Bronchial epithelial cell (primary cell): ENCODE results near the gene PPARG. TPM values are rescaled to one million over a fixed set of nuclear protein-coding genes. Genes with fewer than 3 reads are reported as not detected.
"Not testable (repeated sequence)": the region's sequence is repeated elsewhere in the genome, so short reads cannot be mapped to it uniquely, and the experiment has no call there.

Experiments
- DNase-seq: peaks from one replicate; pipeline ENCODE4 v3.0.0-alpha.2; 2010; ENCODE audit warnings: low read depth
- FAIRE-seq: peaks from 2 replicates; lab custom pipeline; 2011; peaks lifted over from hg19 to GRCh38; lab: Jason Lieb, UNC
- H3K27me3 ChIP-seq: 2 replicates; pipeline ENCODE4 v1.5.1; 2011; ENCODE audit warnings: low read length; ENCODE audit not compliant: control insufficient read depth, insufficient read depth
- H3K36me3 ChIP-seq: 2 replicates; pipeline ENCODE4 v1.5.1; 2011; ENCODE audit warnings: low read length; ENCODE audit not compliant: control insufficient read depth, insufficient read depth
- H3K4me3 ChIP-seq: 2 replicates; pipeline ENCODE4 v1.5.1; 2011; ENCODE audit warnings: mild to moderate bottlenecking, low read depth, low read length, control low read depth
- CTCF ChIP-seq: IDR thresholded peaks from 2 replicates; pipeline ENCODE4 v1.5.1; 2011; ENCODE audit warnings: mild to moderate bottlenecking, moderate library complexity, low read length, control low read depth, inconsistent platforms; ENCODE audit not compliant: insufficient read depth, severe bottlenecking
- total RNA-seq: library from RNA; depleted of rRNA; stranded (reverse); fragments of >200 nt; gene quantifications from 2 replicates; pipeline ENCODE4 v1.2.1, GENCODE V29; 2014

The PPARG gene
- total RNA-seq, 1 donor from 2014 or later: 14.5 TPM

GRCh38 chr3:12468757-12469156 is 179.9 kb downstream of the PPARG start:
- H3K36me3 ChIP-seq: no peaks in the 10 kb centered on the region
- no peak for DNase-seq
- FAIRE-seq: no peak
- H3K27me3 ChIP-seq: no peaks in the 10 kb centered on the region
- no peak overlapping the region for H3K4me3 ChIP-seq
- TF ChIP-seq CTCF: no peak

GRCh38 chr3:12469222-12469621 is 180.4 kb downstream of the PPARG start:
- not testable (repeated sequence) for DNase-seq, FAIRE-seq, H3K4me3 ChIP-seq, H3K27me3 ChIP-seq, H3K36me3 ChIP-seq

DNA sequence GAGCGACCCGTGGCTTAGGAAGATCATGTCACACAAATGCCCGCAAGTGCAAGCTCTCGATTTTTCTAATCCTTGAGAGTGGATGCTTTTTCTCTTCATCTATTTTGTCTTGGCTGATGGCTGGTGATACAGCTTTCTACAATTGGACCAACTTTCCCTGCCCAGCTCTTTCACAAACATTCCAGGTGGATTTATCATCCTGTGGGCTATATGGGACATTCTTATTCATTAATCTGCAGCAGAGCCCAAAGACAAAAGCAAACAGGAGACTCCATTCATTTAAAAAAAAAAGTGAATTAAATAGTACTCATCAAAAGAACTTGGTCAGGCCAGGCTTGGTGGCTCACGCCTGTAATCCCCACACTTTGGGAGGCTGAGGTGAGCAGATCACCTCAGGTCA is 181.2 kb downstream of the PPARG start:
- H3K36me3 ChIP-seq: no peaks in the 10 kb centered on the region
- DNase-seq (peak; percentile 59), FAIRE-seq (no peak)
- no peak for TF ChIP-seq CTCF
- no peak overlapping the region for H3K4me3 ChIP-seq
- no peaks in the 10 kb centered on the region for H3K27me3 ChIP-seq

DNA sequence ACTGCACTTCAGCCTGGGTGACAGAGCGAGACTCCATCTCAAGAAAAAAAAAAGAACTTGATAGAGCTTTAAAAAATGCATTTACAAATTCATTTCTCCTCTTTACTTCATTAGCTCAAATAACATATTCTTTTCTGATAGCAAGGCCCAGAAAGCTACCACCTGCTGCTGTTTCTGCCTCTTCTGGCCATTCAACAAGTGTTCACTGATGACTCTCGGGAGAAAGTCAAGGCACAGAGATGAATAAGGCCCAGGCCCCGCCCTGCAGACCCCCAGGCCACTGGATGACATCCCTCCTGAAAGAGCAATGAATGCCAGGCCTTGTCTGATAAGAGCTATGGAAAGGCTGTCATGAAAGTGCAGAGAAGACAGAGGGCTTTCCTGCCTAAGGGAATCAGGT is 181.8 kb downstream of the PPARG start:
- DNase-seq: no peak
- H3K4me3 ChIP-seq: no peak overlapping the region
- FAIRE-seq: no peak

GRCh38 chr3:12471241-12471640 is 182.4 kb downstream of the PPARG start:
- no peaks in the 10 kb centered on the region for H3K27me3 ChIP-seq
- DNase-seq (peak; percentile 80), FAIRE-seq (no peak)
- peak; percentile 8 for TF ChIP-seq CTCF
- no peaks in the 10 kb centered on the region for H3K36me3 ChIP-seq
- H3K4me3 ChIP-seq: no peak overlapping the region

More for the DNA sequence above, 181.8 kb downstream of the PPARG start:
- Histone ChIP-seq H3K27me3 (no peaks in the 10 kb centered on the region), H3K36me3 (no peaks in the 10 kb centered on the region)
- TF ChIP-seq CTCF: no peak

GRCh38 chr3:12472000-12472610 is 183.2 kb downstream of the PPARG start:
- Histone ChIP-seq H3K27me3 (no peaks in the 10 kb centered on the region), H3K36me3 (no peaks in the 10 kb centered on the region), H3K4me3 (no peak overlapping the region)
- DNase-seq (no peak), FAIRE-seq (no peak)
- no peak for TF ChIP-seq CTCF
